Muscle layer of duodenum (tissue), 2 donors: Measurements from ENCODE around the gene GGA1.

Source experiments
- H3K27ac ChIP-seq: one replicate; pipeline ENCODE4 v1.7.0; 2013; ENCODE audit warnings: mild to moderate bottlenecking, low read length
- H3K27me3 ChIP-seq: one replicate; pipeline ENCODE4 v1.7.0; 2013; ENCODE audit warnings: low read depth, mild to moderate bottlenecking, control low read depth, low read length
- H3K36me3 ChIP-seq, 2 donors: one replicate each; pipeline ENCODE4 v1.7.0; 2013; ENCODE audit warnings: low read length in 2 of 2, control low read depth in 1 of 2, mild to moderate bottlenecking in 1 of 2; ENCODE audit not compliant: insufficient read depth in 2 of 2, control insufficient read depth in 1 of 2
- H3K4me1 ChIP-seq, 2 donors: one replicate each; pipeline ENCODE4 v1.7.0; 2013; ENCODE audit warnings: low read length in 2 of 2, mild to moderate bottlenecking in 2 of 2, control low read depth in 1 of 2, moderate library complexity in 1 of 2; ENCODE audit not compliant: insufficient read depth in 2 of 2, control insufficient read depth in 1 of 2
- H3K4me3 ChIP-seq, 2 donors: one replicate each; pipeline ENCODE4 v1.7.0; 2013; ENCODE audit warnings: low read length in 2 of 2, low read depth in 1 of 2, mild to moderate bottlenecking in 1 of 2
- H3K9me3 ChIP-seq, 2 donors: one replicate each; pipeline ENCODE4 v1.7.0; 2013; ENCODE audit warnings: low read length in 2 of 2, control low read depth in 1 of 2, mild to moderate bottlenecking in 1 of 2; ENCODE audit not compliant: control insufficient read depth in 1 of 2
- donor health status: healthy.

Gene GGA1

DNA sequence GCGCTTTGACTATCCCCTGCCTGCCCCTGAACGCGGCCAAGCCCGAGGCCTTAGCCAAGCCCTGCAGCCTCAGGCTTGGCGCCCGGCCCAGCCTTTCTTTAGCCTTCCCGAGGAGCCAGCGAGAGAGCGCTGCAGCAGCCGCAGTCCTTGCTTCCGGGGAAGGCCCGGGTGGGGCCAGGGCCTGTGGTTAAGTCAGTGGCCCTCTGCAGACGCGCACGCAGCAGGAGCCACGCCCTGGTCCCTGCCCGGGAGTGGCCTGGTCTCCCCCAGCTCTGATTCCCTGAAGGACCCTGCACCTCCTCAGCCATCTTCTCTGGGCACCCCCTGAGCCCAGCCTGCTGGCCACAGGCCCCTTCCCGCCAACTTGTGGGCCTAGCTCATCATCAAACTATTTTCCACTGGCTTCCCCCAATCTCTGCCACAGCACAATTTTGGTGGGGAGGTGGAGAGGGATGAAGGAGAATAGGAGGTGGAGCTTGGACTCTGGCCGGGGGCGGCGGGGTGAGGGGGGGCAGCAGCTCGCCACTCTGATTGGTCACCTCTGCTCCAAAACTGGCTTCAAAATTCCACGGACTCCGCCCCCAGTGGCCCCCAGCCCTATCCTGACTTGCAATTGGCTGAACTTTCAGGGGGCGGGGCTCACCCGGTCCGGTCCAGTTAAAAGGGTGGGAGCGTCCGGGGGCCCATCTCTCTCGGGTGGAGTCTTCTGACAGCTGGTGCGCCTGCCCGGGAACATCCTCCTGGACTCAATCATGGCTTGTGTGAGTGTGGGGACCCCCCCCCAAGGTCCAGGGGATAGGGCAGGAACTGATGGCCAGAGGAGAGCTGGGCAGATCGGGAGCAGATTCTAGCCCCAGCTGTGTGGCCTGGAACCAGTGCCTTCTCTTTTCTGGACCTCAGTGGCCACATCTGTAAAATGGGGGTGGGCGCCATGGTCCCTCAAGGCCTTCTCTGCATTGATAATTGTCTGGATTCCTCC lies 66.6 kb downstream of the GGA1 start, which contains the start of gene LGALS1:
LGALS1 (plus strand) TSS at position 686 of the 979 bp plus-strand sequence; CDS start at position 753, 67 bp downstream.
- Histone ChIP-seq H3K9me3 (no peaks in the 10 kb centered on the region), H3K36me3 (peaks cover 5% of the 10 kb centered on the region in 2 donors), H3K27me3 (no peaks in the 10 kb centered on the region), H3K4me3 (peak within 1 kb of the TSS; percentile 78 to 80), H3K27ac (peak within 1 kb of the TSS; percentile 89), H3K4me1 (peaks cover 4 to 29% of the 10 kb centered on the region in 2 donors)

DNA sequence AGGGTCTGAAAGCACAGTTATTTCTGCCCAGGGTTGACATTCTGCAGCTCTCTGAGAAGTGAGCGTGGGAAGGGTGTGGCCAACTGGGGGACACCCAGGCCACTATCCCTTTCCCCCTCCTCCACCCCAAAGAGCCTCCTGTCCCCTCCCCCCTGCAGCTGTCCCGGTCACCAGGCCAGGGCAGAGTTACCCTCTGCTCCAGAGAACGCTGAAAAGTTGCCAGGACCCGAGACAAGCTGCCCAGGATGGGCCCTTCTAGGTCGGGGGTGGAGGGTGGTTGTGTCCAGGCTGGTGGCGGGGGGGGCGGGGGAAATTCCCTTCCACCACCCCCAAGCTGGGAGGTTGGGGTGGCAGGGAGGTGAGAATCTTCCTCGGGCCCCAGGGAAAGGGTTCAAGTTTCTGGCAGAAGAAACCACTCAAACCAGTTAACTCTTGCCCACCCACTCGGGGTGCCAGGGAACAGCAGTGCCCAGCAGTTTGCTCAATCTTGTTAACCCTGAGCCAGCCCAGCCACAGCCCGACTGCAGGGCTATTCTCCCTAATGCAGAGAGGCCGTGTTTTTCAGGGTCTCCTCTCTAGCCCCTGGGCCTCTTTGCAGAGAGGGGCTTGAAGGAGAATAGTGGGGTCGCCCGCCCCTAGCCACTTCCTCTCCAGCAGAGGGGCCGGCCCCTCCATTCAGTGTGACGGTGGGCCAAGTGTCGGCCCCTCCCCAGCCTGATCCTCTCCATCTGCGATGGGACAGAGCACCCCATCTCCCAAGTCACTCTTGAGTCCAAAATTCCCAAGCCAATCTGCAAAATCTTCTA lies 67.5 kb downstream of the GGA1 start:
- H3K9me3 ChIP-seq = no peaks in the 10 kb centered on the region
- peaks cover 7 to 32% of the 10 kb centered on the region in 2 donors for H3K4me1 ChIP-seq
- H3K36me3 ChIP-seq = peaks cover 5% of the 10 kb centered on the region in 2 donors
- H3K4me3 ChIP-seq = peak overlapping the region; percentile 78 to 80
- H3K27ac ChIP-seq = peak overlapping the region; percentile 89
- H3K27me3 ChIP-seq = no peaks in the 10 kb centered on the region

DNA sequence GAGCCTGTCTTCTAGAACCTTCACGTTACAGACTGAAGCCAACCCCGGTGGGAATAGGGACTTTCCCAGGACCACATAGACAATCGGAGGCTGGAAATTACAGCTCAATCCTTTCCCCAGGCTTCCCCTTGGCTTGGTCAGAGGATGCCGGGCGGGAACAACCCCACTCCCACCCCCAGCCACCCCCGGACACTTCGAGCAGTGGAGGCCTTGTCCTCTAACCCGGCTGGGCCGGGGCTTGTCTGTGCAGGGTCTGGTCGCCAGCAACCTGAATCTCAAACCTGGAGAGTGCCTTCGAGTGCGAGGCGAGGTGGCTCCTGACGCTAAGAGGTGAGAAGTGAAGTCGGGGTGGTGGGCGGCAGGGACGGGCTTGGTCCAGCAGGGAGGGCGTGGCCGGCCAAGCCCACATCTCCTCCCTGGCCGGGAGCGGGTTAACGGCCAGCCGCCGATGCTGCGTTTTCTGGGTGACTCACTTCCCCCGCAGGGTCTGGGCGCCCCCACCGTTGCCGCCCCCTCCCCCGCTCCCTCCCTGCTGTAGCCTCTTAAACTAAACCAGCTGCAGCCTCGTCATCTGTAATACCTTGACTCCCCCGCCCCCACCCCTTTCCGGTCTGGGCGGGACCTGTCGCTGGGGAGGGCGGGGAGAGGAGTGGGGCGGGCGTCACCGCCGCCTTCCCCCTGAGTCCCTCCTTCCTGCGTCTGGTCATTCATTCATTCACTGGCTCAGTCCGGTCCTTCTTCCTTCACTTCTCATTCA lies 68.3 kb downstream of the GGA1 start:
- Histone ChIP-seq H3K36me3 (peaks cover 5% of the 10 kb centered on the region in 2 donors), H3K27ac (peak overlapping the region; percentile 89), H3K4me3 (peak overlapping the region; percentile 78 to 80), H3K27me3 (no peaks in the 10 kb centered on the region), H3K9me3 (no peaks in the 10 kb centered on the region), H3K4me1 (peaks cover 10 to 40% of the 10 kb centered on the region in 2 donors)

DNA sequence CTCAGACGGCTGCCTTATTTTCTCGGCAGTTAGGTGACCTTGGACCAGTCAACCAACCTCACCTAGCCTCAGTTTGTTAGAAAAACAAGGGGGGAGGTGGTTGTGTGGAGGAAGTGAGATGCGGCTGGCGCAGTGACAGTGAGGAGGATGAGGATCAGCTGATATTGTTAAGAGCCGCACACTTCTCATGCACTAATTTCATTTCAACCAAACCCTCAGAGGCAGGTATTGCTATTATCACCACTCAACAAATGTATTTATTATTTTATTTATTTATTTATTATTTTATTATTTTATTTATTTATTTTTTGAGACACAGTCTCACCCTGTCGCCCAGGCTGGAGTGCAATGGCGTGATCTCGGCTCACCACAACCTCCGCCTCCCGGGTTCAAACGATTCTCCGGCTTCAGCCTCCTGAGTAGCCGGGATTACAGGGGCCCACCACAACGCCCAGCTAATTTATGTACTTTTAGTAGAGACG lies 68.9 kb downstream of the GGA1 start:
- H3K36me3 ChIP-seq = peaks cover 5% of the 10 kb centered on the region in 2 donors
- no peaks in the 10 kb centered on the region for H3K9me3 ChIP-seq
- peak overlapping the region; percentile 60 to 80 for H3K4me3 ChIP-seq
- H3K4me1 ChIP-seq = peaks cover 10 to 40% of the 10 kb centered on the region in 2 donors
- H3K27ac ChIP-seq = peak overlapping the region; percentile 89
- H3K27me3 ChIP-seq = no peaks in the 10 kb centered on the region

DNA sequence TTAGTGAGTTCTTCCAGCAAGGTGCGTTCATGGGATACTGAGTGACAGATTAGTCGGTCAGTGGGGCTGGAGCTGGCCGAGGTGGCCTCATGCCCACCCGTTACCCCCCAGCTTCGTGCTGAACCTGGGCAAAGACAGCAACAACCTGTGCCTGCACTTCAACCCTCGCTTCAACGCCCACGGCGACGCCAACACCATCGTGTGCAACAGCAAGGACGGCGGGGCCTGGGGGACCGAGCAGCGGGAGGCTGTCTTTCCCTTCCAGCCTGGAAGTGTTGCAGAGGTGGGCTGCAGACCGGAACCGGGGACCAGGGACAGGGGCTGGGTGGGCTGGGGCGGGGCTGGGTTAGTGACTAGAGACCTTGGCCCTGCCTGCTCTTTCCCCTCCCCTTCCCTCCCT lies 69.7 kb downstream of the GGA1 start:
- Histone ChIP-seq H3K27me3 (no peaks in the 10 kb centered on the region), H3K36me3 (peaks cover 5% of the 10 kb centered on the region in 2 donors), H3K9me3 (no peaks in the 10 kb centered on the region), H3K4me1 (peaks cover 10 to 33% of the 10 kb centered on the region in 2 donors), H3K27ac (no peak overlapping the region), H3K4me3 (peak overlapping the region in 1 of 2 donors; percentile 7)

DNA sequence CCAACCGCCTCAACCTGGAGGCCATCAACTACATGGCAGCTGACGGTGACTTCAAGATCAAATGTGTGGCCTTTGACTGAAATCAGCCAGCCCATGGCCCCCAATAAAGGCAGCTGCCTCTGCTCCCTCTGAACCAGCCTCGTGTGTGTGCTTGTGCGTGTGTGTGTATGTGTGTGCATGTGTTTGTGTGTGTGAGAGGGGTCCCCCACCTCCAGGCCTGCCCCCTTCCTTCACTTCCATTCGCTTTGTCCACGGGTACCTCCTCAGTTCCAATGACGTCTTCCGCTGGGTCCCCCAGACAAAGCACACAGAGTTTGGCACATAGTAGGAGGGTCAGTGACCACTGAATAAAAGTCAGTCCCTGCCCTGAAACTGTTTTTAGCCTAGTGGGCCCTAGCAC lies 71.0 kb downstream of the GGA1 start:
- Histone ChIP-seq H3K27me3 (no peaks in the 10 kb centered on the region), H3K27ac (no peak overlapping the region), H3K36me3 (peaks cover 5% of the 10 kb centered on the region in 2 donors), H3K9me3 (no peaks in the 10 kb centered on the region), H3K4me3 (no peak overlapping the region), H3K4me1 (peaks cover 10 to 27% of the 10 kb centered on the region in 2 donors)

DNA sequence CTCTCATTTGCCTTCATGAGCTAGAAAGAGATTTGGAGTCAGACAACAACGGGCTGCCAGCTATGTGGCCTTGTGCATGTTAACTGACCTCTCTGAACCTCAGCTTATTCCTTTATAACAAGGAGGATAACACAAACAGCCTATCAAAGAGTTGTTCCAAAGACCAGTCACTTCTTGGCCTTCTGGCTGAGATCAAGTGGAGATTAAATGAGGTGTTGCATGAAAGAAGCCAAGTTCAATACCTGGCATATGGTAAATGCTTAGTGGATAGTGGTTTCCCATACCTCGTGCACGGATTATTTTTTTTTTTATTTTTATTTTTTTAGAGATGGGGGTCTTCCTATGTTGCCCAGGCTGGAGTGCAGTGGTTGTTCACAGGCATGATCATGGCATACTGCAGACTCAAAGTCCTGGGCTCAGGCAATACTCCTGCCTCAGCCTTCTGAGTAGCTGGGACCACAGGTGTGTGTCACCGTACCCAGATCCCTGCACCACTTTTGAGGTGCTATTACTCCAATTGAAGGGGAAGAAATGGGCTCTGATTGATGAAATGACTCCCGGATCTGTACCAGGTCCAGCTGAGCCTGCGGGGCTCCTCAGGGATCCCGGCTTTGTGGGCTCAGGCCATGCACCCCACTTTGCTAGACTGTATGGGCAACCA lies 71.7 kb downstream of the GGA1 start:
- Histone ChIP-seq H3K36me3 (peaks cover 5% of the 10 kb centered on the region in 2 donors), H3K4me1 (peaks cover 10 to 27% of the 10 kb centered on the region in 2 donors), H3K4me3 (no peak overlapping the region), H3K9me3 (no peaks in the 10 kb centered on the region), H3K27me3 (no peaks in the 10 kb centered on the region), H3K27ac (no peak overlapping the region)

DNA sequence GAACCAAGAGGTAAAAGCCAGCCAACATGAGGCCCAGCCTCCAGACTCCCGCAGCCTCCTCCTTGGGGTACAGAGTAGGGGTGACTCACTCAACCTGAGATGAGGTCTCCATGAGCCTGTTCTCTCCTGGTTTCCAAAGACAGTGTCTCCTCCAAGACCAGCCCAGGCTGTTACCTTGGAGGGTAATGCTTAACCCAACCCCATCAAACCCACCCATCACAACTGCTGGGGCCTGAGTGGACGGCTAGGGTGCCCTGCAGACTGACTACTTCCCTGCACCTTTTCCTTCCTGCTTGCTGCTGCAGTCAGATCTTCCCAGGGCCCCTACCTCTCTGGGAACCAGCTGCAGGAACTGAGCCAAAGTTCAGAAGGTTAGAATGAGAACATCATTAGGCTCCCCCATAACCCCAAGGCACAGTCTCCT lies 72.4 kb downstream of the GGA1 start:
- peaks cover 5% of the 10 kb centered on the region in 2 donors for H3K36me3 ChIP-seq
- peaks cover 10 to 22% of the 10 kb centered on the region in 2 donors for H3K4me1 ChIP-seq
- H3K27ac ChIP-seq = no peak overlapping the region
- H3K9me3 ChIP-seq = no peaks in the 10 kb centered on the region
- H3K27me3 ChIP-seq = no peaks in the 10 kb centered on the region
- H3K4me3 ChIP-seq = no peak overlapping the region

DNA sequence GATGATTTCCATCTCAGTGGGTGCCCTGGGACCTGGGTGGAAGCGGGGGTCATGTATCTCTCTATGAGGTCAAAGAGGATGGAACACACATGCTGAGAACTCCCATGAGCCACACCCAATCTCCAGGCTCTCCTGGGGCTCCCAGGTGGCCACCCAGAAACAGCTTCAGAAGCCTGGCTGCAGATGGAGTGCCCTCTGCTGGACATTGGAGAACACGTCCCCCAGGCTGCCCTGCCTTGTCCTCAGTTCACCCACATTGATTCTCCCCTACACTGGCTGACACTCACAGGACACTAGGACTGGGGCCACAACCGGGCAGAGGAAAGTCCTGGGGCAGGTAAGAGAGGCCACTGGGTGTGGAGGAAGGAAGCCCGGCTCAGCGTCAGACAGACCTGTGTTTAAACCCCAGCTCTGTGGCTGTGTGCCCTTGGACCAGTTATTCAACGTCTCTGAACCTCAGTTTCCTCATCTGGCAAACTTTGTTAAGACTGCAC lies 73.0 kb downstream of the GGA1 start:
- H3K4me3 ChIP-seq = no peak overlapping the region
- no peaks in the 10 kb centered on the region for H3K27me3 ChIP-seq
- H3K36me3 ChIP-seq = peaks cover 3 to 5% of the 10 kb centered on the region in 2 donors
- H3K9me3 ChIP-seq = no peaks in the 10 kb centered on the region
- H3K4me1 ChIP-seq = peaks cover 10 to 22% of the 10 kb centered on the region in 2 donors
- no peak overlapping the region for H3K27ac ChIP-seq
